SK-N-MC (cell line): ENCODE measurements around the gene TTC28.

Experiments used
- DNase-seq: peaks from one replicate; pipeline ENCODE4 v3.0.0-alpha.2; 2011; ENCODE audit warnings: low read depth, low spot score
- H3K27ac ChIP-seq: fragments of 200-600 bp; sonication (generic); 2 replicates; pipeline ENCODE4 v1.5.1; 2016; ENCODE audit warnings: mixed run types
- H3K36me3 ChIP-seq: fragments of 200-600 bp; sonication (generic); 2 replicates; pipeline ENCODE4 v1.6.1; 2017; ENCODE audit warnings: antibody characterized with exemption, low read length, mixed read lengths; ENCODE audit not compliant: insufficient read depth
- H3K4me3 ChIP-seq: fragments of 200-600 bp; sonication (generic); 2 replicates; pipeline ENCODE4 v1.5.1; 2016
- H3K9ac ChIP-seq: fragments of 200-600 bp; sonication (generic); 2 replicates; pipeline ENCODE4 v1.8.0; 2017; ENCODE audit warnings: mixed run types, mixed read lengths; ENCODE audit not compliant: insufficient read length
- H3K9me3 ChIP-seq: fragments of 200-600 bp; sonication (generic); 2 replicates; pipeline ENCODE4 v1.6.1; 2017; ENCODE audit warnings: low read depth, mild to moderate bottlenecking, antibody characterized with exemption, low read length, moderate library complexity, mixed read lengths
- EZH2 ChIP-seq: fragments of 200-600 bp; sonication (generic); IDR thresholded peaks from one replicate; pipeline ENCODE4 v1.6.1; 2017; ENCODE audit warnings: antibody characterized with exemption
- FOXP2 ChIP-seq: optimal IDR thresholded peaks from 2 replicates; pipeline ENCODE3; 2011; ENCODE audit warnings: mild to moderate bottlenecking, moderate library complexity; ENCODE audit not compliant: insufficient read depth; ENCODE audit errors: extremely low read length, control extremely low read depth
- POLR2AphosphoS5 ChIP-seq: IDR thresholded peaks from 2 replicates; pipeline ENCODE4 v1.6.1; 2012; ENCODE audit warnings: mild to moderate bottlenecking, low read depth, low read length, borderline replicate concordance

TTC28 gene

DNA sequence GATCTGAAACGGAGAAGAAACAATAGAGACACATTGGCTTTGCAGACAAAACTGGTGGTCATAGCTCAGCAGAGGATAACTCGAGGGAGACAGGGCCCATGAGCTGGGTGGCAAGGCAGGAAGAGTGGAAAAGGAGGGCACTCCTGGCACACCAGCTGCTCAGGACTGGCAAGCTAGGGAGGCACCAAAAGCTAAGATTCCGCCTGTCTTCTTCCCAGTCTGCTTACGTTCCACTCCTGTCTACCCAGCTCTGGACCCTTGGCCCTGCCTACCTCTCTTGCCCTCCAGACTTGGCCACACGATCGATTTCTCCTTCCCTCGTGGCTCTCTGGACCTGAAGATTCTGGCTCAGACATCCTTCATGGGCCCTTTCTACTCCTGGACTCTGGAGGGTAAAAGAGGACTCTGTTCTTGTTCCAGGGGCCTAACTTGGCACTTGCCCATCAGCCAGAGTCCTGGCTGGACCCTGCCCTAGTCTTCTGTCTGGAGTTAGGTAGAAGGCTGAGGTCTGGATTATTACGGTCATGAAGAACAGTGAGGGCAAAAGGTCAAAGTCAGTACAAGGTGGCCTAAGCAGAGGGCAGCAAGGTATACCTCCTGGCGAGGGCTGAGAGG is 645.4 kb downstream of the TTC28 start:
- H3K9me3 ChIP-seq, result no peaks in the 10 kb centered on the region
- H3K9ac ChIP-seq, result no peak overlapping the region
- H3K27ac ChIP-seq, result no peak overlapping the region
- no peak for TF ChIP-seq POLR2AphosphoS5
- TF ChIP-seq EZH2, result no peak
- no peak for TF ChIP-seq FOXP2
- H3K4me3 ChIP-seq, result no peak overlapping the region; the same call in 1 of the 2 replicates
- no peak for DNase-seq
- H3K36me3 ChIP-seq, result peaks cover under 1% of the 10 kb centered on the region; the same call in 1 of the 2 replicates

DNA sequence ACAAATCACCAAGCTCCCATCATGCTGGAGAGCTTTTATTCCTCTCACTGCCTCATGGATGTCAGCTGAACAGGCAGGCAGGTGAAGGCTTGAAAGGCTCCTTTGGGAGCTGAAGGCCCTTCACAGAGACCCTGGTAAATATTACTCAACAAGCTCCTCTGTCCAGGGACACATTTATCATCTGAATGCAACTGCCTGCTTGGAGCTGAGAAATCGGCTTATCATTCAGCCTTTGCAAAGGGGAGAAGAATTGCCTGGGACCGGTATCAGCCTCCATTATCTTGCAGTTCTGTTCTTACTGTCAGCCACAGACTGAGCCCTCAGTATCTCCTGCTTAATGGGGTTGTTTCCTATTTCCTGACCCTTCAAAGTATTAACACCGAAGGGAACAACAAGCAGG is 646.8 kb downstream of the TTC28 start:
- H3K36me3 ChIP-seq, result peaks cover 5% of the 10 kb centered on the region; the same call in 1 of the 2 replicates
- no peak for DNase-seq
- no peaks in the 10 kb centered on the region for H3K9me3 ChIP-seq

GRCh38 chr22:28031383-28031922 is 648.2 kb downstream of the TTC28 start:
- no peak overlapping the region for H3K9ac ChIP-seq
- DNase-seq, result no peak
- H3K9me3 ChIP-seq, result no peaks in the 10 kb centered on the region
- H3K27ac ChIP-seq, result no peak overlapping the region
- H3K4me3 ChIP-seq, result no peak overlapping the region
- no peak for TF ChIP-seq POLR2AphosphoS5
- TF ChIP-seq EZH2, result no peak
- no peak for TF ChIP-seq FOXP2
- peaks cover 5% of the 10 kb centered on the region; the same call in 1 of the 2 replicates for H3K36me3 ChIP-seq

More for the DNA sequence above, 646.8 kb downstream of the TTC28 start:
- TF ChIP-seq FOXP2 (no peak), POLR2AphosphoS5 (no peak), EZH2 (no peak)
- Histone ChIP-seq H3K9ac (no peak overlapping the region), H3K27ac (no peak overlapping the region), H3K4me3 (no peak overlapping the region)

- Histone ChIP-seq H3K27ac (no peak overlapping the region), H3K9me3 (no peaks in the 10 kb centered on the region), H3K9ac (no peak overlapping the region), H3K4me3 (no peak overlapping the region), H3K36me3 (peaks cover 5% of the 10 kb centered on the region; the same call in 1 of the 2 replicates)
- no peak for DNase-seq
- no peak for TF ChIP-seq FOXP2
- TF ChIP-seq EZH2, result no peak
- TF ChIP-seq POLR2AphosphoS5, result no peak
These were observed 649.2 kb downstream of the TTC28 start for GRCh38 chr22:28030473-28030872.

GRCh38 chr22:28029956-28030355 is 649.7 kb downstream of the TTC28 start:
- no peak overlapping the region for H3K9ac ChIP-seq
- TF ChIP-seq FOXP2 (no peak), EZH2 (no peak), POLR2AphosphoS5 (no peak)
- no peak overlapping the region for H3K27ac ChIP-seq
- no peak for DNase-seq
- H3K9me3 ChIP-seq, result no peaks in the 10 kb centered on the region
- peaks cover 5% of the 10 kb centered on the region; the same call in 1 of the 2 replicates for H3K36me3 ChIP-seq
- H3K4me3 ChIP-seq, result no peak overlapping the region

DNA sequence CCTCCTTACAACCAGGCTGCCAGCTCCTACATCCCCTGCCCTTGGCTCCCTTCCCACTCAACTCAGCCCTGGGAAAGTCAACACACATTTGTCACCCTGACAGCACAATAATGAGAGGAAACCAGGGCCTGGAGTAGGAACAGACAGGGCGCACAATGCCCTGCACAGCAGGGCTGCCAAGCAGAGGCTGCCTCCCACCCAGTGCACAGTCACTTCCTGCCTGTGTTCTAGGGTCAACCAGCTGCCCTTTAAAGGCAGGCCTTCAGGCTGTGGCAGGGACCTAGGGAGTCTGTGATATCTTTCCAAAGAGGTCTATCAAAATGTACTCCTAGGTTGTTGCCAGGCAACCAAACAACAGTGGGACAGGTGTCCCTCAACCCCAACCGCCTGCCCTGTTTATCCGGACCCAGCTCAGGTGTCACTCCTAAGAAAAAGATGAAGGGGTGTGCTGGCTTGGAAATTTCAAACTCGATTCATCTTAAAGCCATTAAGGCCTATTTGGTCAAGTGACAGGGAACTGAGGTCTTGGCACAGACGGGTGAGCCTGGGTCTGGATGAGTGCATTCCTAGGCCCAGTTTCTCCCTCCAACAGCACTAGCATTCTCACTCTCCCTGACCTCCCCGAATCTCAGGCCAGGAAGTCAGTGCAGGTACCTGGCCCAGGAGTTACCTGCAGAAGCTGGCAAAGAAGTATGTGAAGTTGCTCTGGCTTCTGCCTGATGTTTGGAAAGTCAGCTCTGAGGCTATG is 650.3 kb downstream of the TTC28 start:
- H3K9ac ChIP-seq, result no peak overlapping the region
- TF ChIP-seq FOXP2 (no peak), EZH2 (no peak), POLR2AphosphoS5 (no peak)
- H3K4me3 ChIP-seq, result no peak overlapping the region
- no peak overlapping the region for H3K27ac ChIP-seq
- H3K9me3 ChIP-seq, result no peaks in the 10 kb centered on the region
- DNase-seq, result no peak
- H3K36me3 ChIP-seq, result peaks cover 5% of the 10 kb centered on the region; the same call in 1 of the 2 replicates

DNA sequence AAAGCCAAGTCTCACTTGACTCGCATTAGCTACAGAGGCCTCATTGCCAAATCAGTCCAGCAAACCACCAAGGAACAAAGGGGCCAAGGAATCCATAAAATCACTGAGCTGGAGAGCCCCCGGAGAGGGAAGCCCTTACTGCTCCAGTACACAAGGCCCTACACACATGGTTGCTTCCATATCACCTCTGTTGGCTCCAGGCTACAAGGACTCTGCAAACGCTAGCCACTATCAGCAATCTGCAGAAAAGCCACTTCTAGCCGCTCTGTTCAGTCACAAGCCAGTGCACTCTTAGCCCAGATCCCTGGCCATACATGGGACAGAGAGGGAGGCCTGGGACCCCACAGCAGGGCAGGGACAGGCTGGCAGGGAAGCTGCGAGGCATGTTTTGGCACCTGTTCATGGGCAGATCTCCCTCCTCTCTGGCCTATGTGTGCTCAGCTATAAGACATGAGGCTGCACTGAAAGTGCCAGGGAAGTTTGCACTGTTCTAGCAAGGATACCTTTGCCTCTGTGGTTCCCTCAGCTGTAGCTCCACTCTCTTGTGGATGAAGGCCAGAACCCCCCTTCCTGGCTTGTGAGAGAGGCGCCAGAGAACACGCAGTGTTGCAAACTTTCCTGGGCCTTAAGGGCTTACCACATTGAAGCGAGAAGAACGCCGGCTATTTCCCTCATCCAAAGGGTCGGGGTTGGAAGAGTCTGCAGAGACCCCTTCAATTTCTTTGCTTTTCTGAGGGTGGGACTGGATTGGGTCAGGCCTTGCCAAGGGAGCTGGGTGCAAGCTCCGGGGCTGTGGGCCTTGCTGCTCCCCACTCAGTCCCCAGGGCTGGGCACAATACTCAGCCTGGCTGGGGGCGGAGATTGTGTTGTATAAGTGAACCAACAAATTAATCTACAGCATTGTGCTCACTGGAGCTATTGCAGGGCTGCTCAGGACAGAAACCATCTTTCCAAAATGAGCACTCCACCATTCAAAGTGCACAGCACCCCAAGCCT is 651.9 kb downstream of the TTC28 start:
- no peak overlapping the region for H3K9ac ChIP-seq
- no peaks in the 10 kb centered on the region for H3K9me3 ChIP-seq
- H3K4me3 ChIP-seq, result no peak overlapping the region
- no peak for DNase-seq
- TF ChIP-seq FOXP2, result no peak
- TF ChIP-seq EZH2, result no peak
- TF ChIP-seq POLR2AphosphoS5, result no peak
- H3K27ac ChIP-seq, result no peak overlapping the region
- peaks cover 5% of the 10 kb centered on the region; the same call in 1 of the 2 replicates for H3K36me3 ChIP-seq
